GM12878 (cell line): ENCODE measurements around the gene STX1A. TPM values are rescaled to one million over a fixed set of nuclear protein-coding genes. Genes with fewer than 3 reads are reported as not detected.

Experiments
- ATAC-seq: fragments of 200-7000 bp; cut with Tn5 transposase; 3 replicates; pipeline ENCODE4 v1.9.1; 2020; ENCODE audit warnings: mild to moderate bottlenecking, moderate library complexity
- BruUV-seq: library from RNA; stranded (reverse); fragments of 400-500 nt; replicated peaks from 2 replicates; lab custom pipeline; 2021; lab: Mats Ljungman, UMichigan
- CTCF ChIA-PET: fragments of 300-600 bp; sonication (Branson Sonifier 250); formaldehyde crosslinking; extraction: SDS; loops from one replicate; lab custom pipeline; 2021; ENCODE audit warnings: inconsistent platforms; lab: Yijun Ruan, JAX
- POLR2A ChIA-PET: fragments of 350-600 bp; formaldehyde crosslinking; extraction: SDS; loops from one replicate; lab custom pipeline; 2021; ENCODE audit warnings: inconsistent platforms; lab: Charles Lee
- RAD21 ChIA-PET: fragments of 300-600 bp; sonication (Branson Sonifier 250); formaldehyde crosslinking; loops from one replicate; lab custom pipeline; 2023; ENCODE audit warnings: antibody characterized with exemption; ENCODE audit not compliant: unreplicated experiment; lab: Charles Lee
- SMC1A ChIA-PET: fragments of 300-600 bp; sonication (Branson Sonifier 250); formaldehyde crosslinking; loops from one replicate; lab custom pipeline; 2023; ENCODE audit not compliant: unreplicated experiment, uncharacterized antibody; lab: Charles Lee
- DNase-seq: peaks from one replicate; pipeline ENCODE4 v3.0.0-alpha.2; 2011; ENCODE audit warnings: low read depth, low spot score
- FAIRE-seq: peaks from 3 replicates; lab custom pipeline; 2011; peaks lifted over from hg19 to GRCh38; lab: Jason Lieb, UNC
- H2AFZ ChIP-seq: 2 replicates; pipeline ENCODE4 v1.6.0; 2011; ENCODE audit warnings: low read depth, low read length, control low read depth; ENCODE audit not compliant: control insufficient read depth
- H3K27ac ChIP-seq: 2 replicates; pipeline ENCODE4 v1.5.1; 2011; ENCODE audit warnings: control low read depth; ENCODE audit not compliant: control insufficient read depth, insufficient read depth
- H3K27me3 ChIP-seq, 2 experiments: replicated peaks in 1 of 2; 2 replicates each; pipeline versions ENCODE4 v1.6.0 to v1.6.1; 2011; ENCODE audit warnings: low read length in 1 of 2; ENCODE audit not compliant: control insufficient read depth in 2 of 2, insufficient read depth in 2 of 2
- H3K36me3 ChIP-seq, 2 experiments: 2 replicates each; pipeline ENCODE4 v1.5.1; 2011; ENCODE audit warnings: low read length in 1 of 2; ENCODE audit not compliant: control insufficient read depth in 2 of 2, insufficient read depth in 2 of 2
- H3K4me1 ChIP-seq: 2 replicates; pipeline ENCODE4 v1.6.1; 2011; ENCODE audit warnings: mild to moderate bottlenecking, low read length, moderate library complexity, mixed read lengths; ENCODE audit not compliant: control insufficient read depth, insufficient read depth
- H3K4me2 ChIP-seq: 2 replicates; pipeline ENCODE4 v1.6.0; 2011; ENCODE audit warnings: control low read depth; ENCODE audit not compliant: control insufficient read depth, insufficient read depth
- H3K4me3 ChIP-seq: fragments of 200-600 bp; sonication (generic); 2 replicates; pipeline ENCODE4 v1.5.1; 2016
- H3K79me2 ChIP-seq: 2 replicates; pipeline ENCODE4 v1.6.0; 2011; ENCODE audit warnings: low read length; ENCODE audit not compliant: control insufficient read depth, insufficient read depth
- H3K9ac ChIP-seq: 2 replicates; pipeline ENCODE4 v1.8.0; 2011; ENCODE audit warnings: low read length, control low read depth, mixed read lengths; ENCODE audit not compliant: control insufficient read depth, insufficient read depth
- H3K9me3 ChIP-seq: replicated peaks from 3 replicates; pipeline ENCODE4 v1.5.1; 2011; ENCODE audit warnings: mild to moderate bottlenecking, low read length; ENCODE audit not compliant: control insufficient read depth, insufficient read depth
- H4K20me1 ChIP-seq: 2 replicates; pipeline ENCODE4 v1.6.0; 2011; ENCODE audit not compliant: control insufficient read depth, insufficient read depth
- ATF2 ChIP-seq: IDR thresholded peaks from 2 replicates; pipeline ENCODE4 v1.6.1; 2012; ENCODE audit warnings: low read length, inconsistent platforms
- CHD2 ChIP-seq: IDR thresholded peaks from 2 replicates; pipeline ENCODE4 v1.6.1; 2011; ENCODE audit warnings: low read depth, low read length, improper control_type of control experiment, borderline replicate concordance
- CREM ChIP-seq: IDR thresholded peaks from 2 replicates; pipeline ENCODE4 v1.6.1; 2014; ENCODE audit warnings: antibody characterized with exemption, low read depth
- MEF2B ChIP-seq: fragments of 450-650 bp; IDR thresholded peaks from 2 replicates; pipeline ENCODE4 v1.6.1; 2018; ENCODE audit warnings: mild to moderate bottlenecking, moderate library complexity; ENCODE audit not compliant: partially characterized antibody, poor library complexity, severe bottlenecking
- NRF1 ChIP-seq: conservative IDR thresholded peaks from 2 replicates; pipeline ENCODE4 v1.6.1; 2011; ENCODE audit warnings: mild to moderate bottlenecking, low read depth, low read length, improper control_type of control experiment
- ZNF384 ChIP-seq: IDR thresholded peaks from 2 replicates; pipeline ENCODE4 v1.6.1; 2012; ENCODE audit warnings: low read depth, mild to moderate bottlenecking, low read length, improper control_type of control experiment, borderline replicate concordance
- ZNF622 ChIP-seq: fragments of 450-650 bp; IDR thresholded peaks from 2 replicates; pipeline ENCODE4 v1.6.1; 2017; ENCODE audit warnings: mild to moderate bottlenecking, inconsistent platforms
- WGBS: methylation state at CpG from one replicate; pipeline ENCODE4 v1.1.6; 2016; ENCODE audit warnings: low lambda C conversion rate; ENCODE audit not compliant: insufficient replicate concordance, insufficient coverage; ENCODE audit errors: missing lambda C conversion rate; 5-methylcytosine and 5-hydroxymethylcytosine counted together
- in situ Hi-C: fragments of 300-500 bp; cut with MboI; formaldehyde crosslinking; loops from 9 replicates; pipeline ENCODE4 v1.14.3; 2018; ENCODE audit warnings: mixed read lengths
- intact Hi-C: fragments of 100-400 bp; cut with micrococcal nuclease; formaldehyde crosslinking; loops from one replicate; pipeline ENCODE4 v1.14.2; 2022; ENCODE audit not compliant: unreplicated experiment
- polyA plus RNA-seq, 11 experiments: library from polyadenylated mRNA; depleted of rRNA in 4 of 11; unstranded in 6 of 11; stranded (reverse) in 5 of 11; fragments of >200 nt; fragmentation: Nextera tagmentation in 4 of 11; fragmentation: Illumina TruSeq in 1 of 11; extraction: Ambion mirVana in 4 of 11; extraction: Trizol in 1 of 11; gene quantifications; 1 replicate in 1 of 11; 2 replicates in 10 of 11; pipeline versions ENCODE4 v1.2.1 to v1.2.3, GENCODE V29; 2011 to 2016; ENCODE audit warnings: inconsistent platforms in 2 of 11, missing spikeins in 2 of 11, low read depth in 1 of 11
- total RNA-seq, 4 experiments: library from RNA; depleted of rRNA in 3 of 4; stranded (reverse); fragments of >200 nt in 3 of 4; fragmentation: Illumina TruSeq in 1 of 4; extraction: Trizol in 1 of 4; gene quantifications; 2 replicates each; pipeline versions ENCODE4 v1.2.1 to v1.2.3, GENCODE V29; 2013 to 2021
- TF ChIP-seq, protein P1 (sequence below): fragments of 450-650 bp; IDR thresholded peaks from 2 replicates; pipeline ENCODE4 v1.6.1; 2018; ENCODE audit warnings: borderline replicate concordance, mild to moderate bottlenecking; ENCODE audit not compliant: partially characterized antibody

Gene STX1A
- total and polyA plus RNA-seq, 10 of the 15 experiments (the other 5 are each of a cell fraction or from before 2014, with no cell fraction given), result 0.15 to 5.3 (median 2.5) TPM

- Histone ChIP-seq H3K9ac (no peak overlapping the region), H4K20me1 (no peaks in the 10 kb centered on the region), H3K79me2 (no peaks in the 10 kb centered on the region), H3K27me3 (no peaks in the 10 kb centered on the region), H3K27ac (no peak overlapping the region), H3K4me2 (no peak overlapping the region), H3K4me3 (no peak overlapping the region), H3K4me1 (no peaks in the 10 kb centered on the region), H3K36me3 (no peaks in the 10 kb centered on the region; a peak in 1 of 4 replicates), H2AFZ (no peak overlapping the region)
- 33% methylated on average over 15 of the region's 15 CpGs for WGBS
- ChIA-PET POLR2A (interaction anchor here (0.7 kb wide), 1 partner anchor 65 kb away, joined by 3 read pairs; no protein-coding TSS in a partner anchor), SMC1A (no interaction called here), CTCF (no interaction called here), RAD21 (no interaction called here)
- peak; percentile 66 for ATAC-seq
- no peak for FAIRE-seq
- BruUV-seq, result no TSS peak
- in situ Hi-C loops (no loop called here), intact Hi-C loops (no loop called here)
- TF ChIP-seq MEF2B (peak; percentile 19), ZNF622 (no peak)
- TF ChIP-seq, all 136 proteins: peak for 1
- H3K9me3 ChIP-seq, result no peaks in the 10 kb centered on the region
- no peak for DNase-seq
Measured at GRCh38 chr7:73707045-73707631, 12.3 kb downstream of the STX1A start.

DNA sequence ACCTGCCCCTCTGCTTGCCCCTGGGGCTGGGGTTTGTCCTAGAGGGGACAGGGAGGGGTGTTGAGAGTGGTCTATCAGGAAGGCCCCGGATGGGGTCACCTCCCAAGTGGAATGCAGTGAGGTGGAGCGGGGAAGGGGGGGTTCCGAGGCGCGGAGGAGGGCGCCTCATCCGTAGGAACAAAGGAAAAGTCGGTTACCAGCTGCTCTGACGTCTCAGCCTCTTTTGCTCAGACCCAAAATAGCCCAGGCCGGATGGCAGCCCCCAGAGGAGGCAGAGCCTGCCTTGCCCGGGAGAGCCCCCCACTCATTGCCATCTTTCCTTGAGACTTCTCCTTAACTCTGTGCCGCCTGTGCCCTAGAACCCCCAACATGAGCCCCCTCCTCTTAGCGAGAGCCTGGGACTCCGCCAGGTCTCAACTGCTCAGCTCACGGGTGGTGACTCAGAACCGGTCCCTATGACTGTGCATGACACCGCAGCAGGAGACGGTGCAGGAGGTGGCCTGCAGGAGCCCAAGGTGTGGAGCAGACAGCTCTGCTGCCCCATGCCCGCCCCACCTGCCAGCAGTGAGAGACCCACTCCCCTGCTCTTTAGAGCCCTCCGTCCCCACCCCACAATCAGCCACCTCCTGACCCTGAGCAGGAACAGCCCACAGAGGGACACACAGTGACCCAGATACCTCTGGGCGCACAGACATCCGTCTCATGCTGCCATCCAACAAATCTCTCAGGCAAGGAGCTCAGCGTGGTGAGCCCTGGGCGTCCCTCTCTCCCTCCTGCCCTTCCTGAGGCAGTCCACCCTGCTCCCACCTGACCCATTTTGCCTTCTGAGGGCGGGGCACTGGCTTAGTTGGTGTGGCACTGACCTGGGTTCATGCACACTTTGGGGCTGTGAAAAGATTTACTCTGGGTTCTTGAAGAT, 13.1 kb downstream of the STX1A start:
- SMC1A ChIA-PET, result no interaction called here
- Histone ChIP-seq H3K36me3 (no peaks in the 10 kb centered on the region; a peak in 1 of 4 replicates), H3K79me2 (no peaks in the 10 kb centered on the region), H2AFZ (no peak overlapping the region), H3K4me2 (no peak overlapping the region), H3K9me3 (no peaks in the 10 kb centered on the region), H4K20me1 (no peaks in the 10 kb centered on the region), H3K4me1 (no peaks in the 10 kb centered on the region), H3K27me3 (no peaks in the 10 kb centered on the region), H3K4me3 (no peak overlapping the region), H3K9ac (no peak overlapping the region), H3K27ac (no peak overlapping the region)
- WGBS, result 46% methylated on average over 25 of the region's 25 CpGs
- FAIRE-seq (no peak), DNase-seq (no peak), ATAC-seq (peak; percentile 48)
- intact Hi-C loops, result no loop called here
- no TSS peak for BruUV-seq
- CTCF ChIA-PET, result interaction anchor here (0.6 kb wide), 1 partner anchor 97 kb away, joined by 3 read pairs; no protein-coding TSS in a partner anchor
- RAD21 ChIA-PET, result no interaction called here
- POLR2A ChIA-PET, result no interaction called here
- in situ Hi-C loops, result no loop called here
- TF ChIP-seq, protein P1, sequence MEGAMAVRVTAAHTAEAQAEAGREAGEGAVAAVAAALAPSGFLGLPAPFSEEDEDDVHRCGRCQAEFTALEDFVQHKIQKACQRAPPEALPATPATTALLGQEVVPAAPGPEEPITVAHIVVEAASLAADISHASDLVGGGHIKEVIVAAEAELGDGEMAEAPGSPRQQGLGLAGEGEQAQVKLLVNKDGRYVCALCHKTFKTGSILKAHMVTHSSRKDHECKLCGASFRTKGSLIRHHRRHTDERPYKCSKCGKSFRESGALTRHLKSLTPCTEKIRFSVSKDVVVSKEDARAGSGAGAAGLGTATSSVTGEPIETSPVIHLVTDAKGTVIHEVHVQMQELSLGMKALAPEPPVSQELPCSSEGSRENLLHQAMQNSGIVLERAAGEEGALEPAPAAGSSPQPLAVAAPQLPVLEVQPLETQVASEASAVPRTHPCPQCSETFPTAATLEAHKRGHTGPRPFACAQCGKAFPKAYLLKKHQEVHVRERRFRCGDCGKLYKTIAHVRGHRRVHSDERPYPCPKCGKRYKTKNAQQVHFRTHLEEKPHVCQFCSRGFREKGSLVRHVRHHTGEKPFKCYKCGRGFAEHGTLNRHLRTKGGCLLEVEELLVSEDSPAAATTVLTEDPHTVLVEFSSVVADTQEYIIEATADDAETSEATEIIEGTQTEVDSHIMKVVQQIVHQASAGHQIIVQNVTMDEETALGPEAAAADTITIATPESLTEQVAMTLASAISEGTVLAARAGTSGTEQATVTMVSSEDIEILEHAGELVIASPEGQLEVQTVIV, result no peak
- TF ChIP-seq ZNF384 (no peak), ATF2 (no peak), CHD2 (no peak), CREM (no peak), NRF1 (no peak)
